C4-2B (cell line): Measurements from ENCODE around the gene FAM83D.

ENCODE experiments used
- CTCF ChIP-seq: fragments of 450-650 bp; conservative IDR thresholded peaks from 2 replicates; pipeline ENCODE4 v1.5.1; 2017; ENCODE audit warnings: mild to moderate bottlenecking
- ZFX ChIP-seq: fragments of 450-650 bp; IDR thresholded peaks from 2 replicates; pipeline ENCODE4 v1.6.1; 2017

- TF ChIP-seq CTCF, result no peak
- TF ChIP-seq ZFX, result no peak
Measured at GRCh38 chr20:38951611-38952010, 25.4 kb downstream of the FAM83D start.
